Mesenchymal stem cell (in vitro differentiated cells and primary cell): ENCODE measurements around the gene TEAD4.
A peak's percentile ranks its signal among the peaks of the same experiment; 100 is the strongest.

ENCODE experiments used
- DNase-seq: peaks from one replicate; pipeline ENCODE4 v3.0.0-alpha.2; 2013
- H2AFZ ChIP-seq: one replicate; pipeline ENCODE4 v1.6.1; 2013; ENCODE audit warnings: low read depth, mild to moderate bottlenecking, control low read depth, inconsistent platforms, low read length, moderate library complexity
- H2AK5ac ChIP-seq: 2 replicates; pipeline ENCODE4 v1.6.1; 2013; ENCODE audit warnings: low read length, moderate library complexity, mild to moderate bottlenecking, inconsistent platforms; ENCODE audit not compliant: severe bottlenecking
- H2BK120ac ChIP-seq: one replicate; pipeline ENCODE4 v1.6.1; 2013; ENCODE audit warnings: low read depth, mild to moderate bottlenecking, inconsistent platforms, low read length, moderate library complexity
- H2BK12ac ChIP-seq, 2 experiments: one replicate each; pipeline ENCODE4 v1.6.1; 2013; ENCODE audit warnings: inconsistent platforms in 2 of 2, low read length in 2 of 2, mild to moderate bottlenecking in 2 of 2, moderate library complexity in 2 of 2, control low read depth in 1 of 2
- H2BK15ac ChIP-seq: one replicate; pipeline ENCODE4 v1.6.1; 2013; ENCODE audit warnings: mild to moderate bottlenecking, low read depth, inconsistent platforms; ENCODE audit not compliant: poor library complexity, severe bottlenecking
- H2BK5ac ChIP-seq: 2 replicates; pipeline ENCODE4 v1.6.1; 2013; ENCODE audit warnings: low read depth, mild to moderate bottlenecking, low read length, control low read depth, inconsistent platforms; ENCODE audit not compliant: poor library complexity, severe bottlenecking
- H3K14ac ChIP-seq, 2 experiments: one replicate each; pipeline ENCODE4 v1.6.1; 2013; ENCODE audit warnings: inconsistent platforms in 2 of 2, low read length in 2 of 2, control low read depth in 1 of 2, mild to moderate bottlenecking in 1 of 2, moderate library complexity in 1 of 2
- H3K18ac ChIP-seq, 2 experiments: one replicate each; pipeline ENCODE4 v1.6.1; 2013; ENCODE audit warnings: inconsistent platforms in 2 of 2, low read length in 2 of 2, control low read depth in 1 of 2, low read depth in 1 of 2, mild to moderate bottlenecking in 1 of 2
- H3K23ac ChIP-seq, 2 experiments: one replicate each; pipeline ENCODE4 v1.6.1; 2013; ENCODE audit warnings: inconsistent platforms in 2 of 2, low read length in 2 of 2, mild to moderate bottlenecking in 2 of 2, moderate library complexity in 2 of 2, control low read depth in 1 of 2
- H3K27ac ChIP-seq: 2 replicates; pipeline ENCODE4 v1.5.1; 2013; ENCODE audit warnings: mild to moderate bottlenecking, moderate library complexity, low read length, control low read depth, inconsistent platforms; ENCODE audit not compliant: poor library complexity, severe bottlenecking
- H3K27me3 ChIP-seq, 2 experiments: 2 replicates each; pipeline versions ENCODE4 v1.6.1 to v1.7.0; 2013; ENCODE audit warnings: low read length in 2 of 2, mild to moderate bottlenecking in 2 of 2, moderate library complexity in 2 of 2, control low read depth in 1 of 2, inconsistent platforms in 1 of 2; ENCODE audit not compliant: control insufficient read depth in 1 of 2, insufficient read depth in 1 of 2
- H3K36me3 ChIP-seq, 2 experiments: 2 replicates each; pipeline versions ENCODE4 v1.6.1 to v1.7.0; 2013; ENCODE audit warnings: low read length in 2 of 2, control low read depth in 1 of 2, inconsistent platforms in 1 of 2, low read depth in 1 of 2, mild to moderate bottlenecking in 1 of 2; ENCODE audit not compliant: insufficient read depth in 2 of 2, control insufficient read depth in 1 of 2
- H3K4ac ChIP-seq, 2 experiments: one replicate each; pipeline ENCODE4 v1.6.1; 2013; ENCODE audit warnings: inconsistent platforms in 2 of 2, low read length in 2 of 2, mild to moderate bottlenecking in 2 of 2, moderate library complexity in 2 of 2, control low read depth in 1 of 2, low read depth in 1 of 2
- H3K4me1 ChIP-seq: 2 replicates; pipeline ENCODE4 v1.6.1; 2013; ENCODE audit warnings: low read depth, low read length, control low read depth; ENCODE audit not compliant: control insufficient read depth, insufficient read depth
- H3K4me2 ChIP-seq: 2 replicates; pipeline ENCODE4 v1.6.1; 2013; ENCODE audit warnings: low read length, mild to moderate bottlenecking, inconsistent platforms; ENCODE audit not compliant: poor library complexity, severe bottlenecking
- H3K4me3 ChIP-seq, 2 experiments: 2 replicates each; pipeline versions ENCODE4 v1.5.1 to v1.7.0; 2013; ENCODE audit warnings: low read length in 2 of 2, mild to moderate bottlenecking in 2 of 2, control low read depth in 1 of 2, low read depth in 1 of 2; ENCODE audit not compliant: insufficient read depth in 1 of 2
- H3K79me1 ChIP-seq: replicated peaks from 2 replicates; pipeline ENCODE4 v1.6.1; 2013; ENCODE audit warnings: mild to moderate bottlenecking, control low read depth, low read length, inconsistent platforms; ENCODE audit not compliant: poor library complexity, severe bottlenecking
- H3K9ac ChIP-seq: 2 replicates; pipeline ENCODE4 v1.7.0; 2013; ENCODE audit warnings: mild to moderate bottlenecking, low read length, moderate library complexity
- H3K9me3 ChIP-seq: 2 replicates; pipeline ENCODE4 v1.7.0; 2013; ENCODE audit warnings: mild to moderate bottlenecking, low read length; ENCODE audit not compliant: control insufficient read depth
- H4K8ac ChIP-seq: one replicate; pipeline ENCODE4 v1.6.1; 2013; ENCODE audit warnings: inconsistent platforms, mild to moderate bottlenecking, low read length, moderate library complexity
- H4K91ac ChIP-seq: one replicate; pipeline ENCODE4 v1.6.1; 2013; ENCODE audit warnings: mild to moderate bottlenecking, low read length, inconsistent platforms
- WGBS: methylation state at CpG from one replicate; pipeline ENCODE4 v1.1.7; 2013; ENCODE audit warnings: mixed read lengths; 5-methylcytosine and 5-hydroxymethylcytosine counted together

TEAD4 gene

DNA sequence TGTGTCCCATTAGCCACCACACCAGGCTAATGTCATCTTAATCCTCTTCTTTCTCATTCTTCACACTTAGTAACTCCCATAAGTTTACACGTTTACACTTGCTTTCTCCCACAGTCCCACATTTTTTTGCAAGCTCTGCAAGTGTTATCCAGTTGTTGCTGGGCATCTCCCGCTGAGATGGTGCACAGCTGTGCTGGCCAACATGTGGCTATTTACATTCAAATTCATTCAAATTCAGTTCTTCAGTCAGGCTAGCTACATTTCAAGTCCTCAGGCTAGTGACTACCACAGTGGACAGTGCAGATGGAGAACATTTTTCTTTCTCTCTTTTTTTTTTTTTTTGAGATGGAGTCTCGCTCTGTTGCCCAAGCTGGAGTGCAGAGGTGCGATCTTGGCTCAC is 9.8 kb upstream of the TEAD4 start:
- Histone ChIP-seq H3K4ac (no peak overlapping the region), H3K4me2 (no peak overlapping the region), H2BK12ac (no peak overlapping the region), H3K18ac (no peak overlapping the region), H3K9ac (no peak overlapping the region), H4K91ac (no peak overlapping the region), H2AK5ac (no peak overlapping the region), H2AFZ (no peak overlapping the region), H3K27ac (no peak overlapping the region), H3K23ac (no peak overlapping the region), H2BK15ac (no peak overlapping the region), H2BK120ac (no peak overlapping the region), H3K36me3 (no peaks in the 10 kb centered on the region), H4K8ac (no peak overlapping the region), H3K27me3 (no peaks in the 10 kb centered on the region), H3K4me1 (peaks cover 3% of the 10 kb centered on the region), H2BK5ac (no peak overlapping the region), H3K9me3 (no peaks in the 10 kb centered on the region), H3K14ac (no peak overlapping the region), H3K4me3 (no peak overlapping the region), H3K79me1 (no peaks in the 10 kb centered on the region)
- no peak for DNase-seq
- 93% methylated on average over 4 of the region's 4 CpGs for WGBS

GRCh38 chr12:2955888-2956287 is 3.3 kb upstream of the TEAD4 start:
- Histone ChIP-seq H2BK120ac (no peak overlapping the region), H3K27me3 (no peaks in the 10 kb centered on the region), H3K9me3 (no peaks in the 10 kb centered on the region), H3K23ac (no peak overlapping the region), H2AFZ (no peak overlapping the region), H3K9ac (no peak overlapping the region), H2BK5ac (no peak overlapping the region), H3K4me2 (no peak overlapping the region), H3K27ac (no peak overlapping the region), H3K4me1 (peaks cover 17% of the 10 kb centered on the region), H3K4me3 (no peak overlapping the region), H4K91ac (no peak overlapping the region), H2AK5ac (no peak overlapping the region), H2BK15ac (no peak overlapping the region), H3K14ac (no peak overlapping the region), H3K36me3 (no peaks in the 10 kb centered on the region), H3K4ac (no peak overlapping the region), H4K8ac (no peak overlapping the region), H3K18ac (no peak overlapping the region), H2BK12ac (no peak overlapping the region), H3K79me1 (peaks cover 2% of the 10 kb centered on the region)
- DNase-seq, result no peak
- WGBS, result 100% methylated on average over 1 of the region's 1 CpG

DNA sequence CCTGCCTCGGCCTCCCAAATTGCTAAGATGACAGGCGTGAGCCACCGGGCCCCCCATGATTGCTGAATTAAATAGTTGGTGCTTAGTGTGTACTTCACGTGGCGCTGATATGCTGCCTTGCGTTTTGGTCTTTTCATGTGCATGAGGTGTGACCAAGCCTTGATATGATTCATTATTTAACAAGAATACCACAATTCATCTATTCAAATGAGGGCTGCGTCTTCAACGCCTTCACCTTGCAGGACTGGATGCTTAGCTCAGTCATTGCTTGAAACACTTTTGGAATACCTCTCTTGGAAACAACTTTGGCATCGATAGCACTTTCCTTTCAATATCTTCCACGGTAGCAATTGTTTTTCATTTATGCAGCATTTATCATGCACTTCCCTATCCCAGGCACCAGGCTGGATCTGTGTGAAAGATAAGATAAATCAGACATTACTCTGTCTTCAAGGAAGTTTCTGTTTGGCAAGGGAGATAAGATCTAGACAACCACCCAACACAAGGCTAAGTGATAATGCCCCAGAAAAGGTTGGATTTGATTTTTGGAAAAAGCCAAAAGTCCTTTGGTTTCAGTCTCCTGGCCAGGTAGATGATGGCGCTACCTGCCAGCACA is 1.3 kb upstream of the TEAD4 start:
- Histone ChIP-seq H2BK15ac (no peak overlapping the region), H3K4ac (no peak overlapping the region), H3K4me2 (peak overlapping the region; percentile 88), H2BK120ac (no peak overlapping the region), H2AK5ac (no peak overlapping the region), H3K36me3 (no peaks in the 10 kb centered on the region), H4K8ac (peak overlapping the region; percentile 87), H3K23ac (no peak overlapping the region), H3K4me3 (peak overlapping the region; percentile 76 to 93), H3K18ac (peak overlapping the region in 1 of 2 experiments; percentile 16), H3K27me3 (no peaks in the 10 kb centered on the region), H3K4me1 (peaks cover 22% of the 10 kb centered on the region), H2AFZ (peak overlapping the region; percentile 57), H3K9ac (peak overlapping the region; percentile 83), H2BK5ac (no peak overlapping the region), H3K79me1 (peaks cover 4% of the 10 kb centered on the region), H3K27ac (peak overlapping the region; percentile 84), H3K9me3 (no peaks in the 10 kb centered on the region), H4K91ac (no peak overlapping the region), H2BK12ac (peak overlapping the region in 1 of 2 experiments; percentile 40), H3K14ac (peak overlapping the region in 1 of 2 experiments; percentile 78)
- 75% methylated on average over 10 of the region's 11 CpGs for WGBS
- no peak for DNase-seq

DNA sequence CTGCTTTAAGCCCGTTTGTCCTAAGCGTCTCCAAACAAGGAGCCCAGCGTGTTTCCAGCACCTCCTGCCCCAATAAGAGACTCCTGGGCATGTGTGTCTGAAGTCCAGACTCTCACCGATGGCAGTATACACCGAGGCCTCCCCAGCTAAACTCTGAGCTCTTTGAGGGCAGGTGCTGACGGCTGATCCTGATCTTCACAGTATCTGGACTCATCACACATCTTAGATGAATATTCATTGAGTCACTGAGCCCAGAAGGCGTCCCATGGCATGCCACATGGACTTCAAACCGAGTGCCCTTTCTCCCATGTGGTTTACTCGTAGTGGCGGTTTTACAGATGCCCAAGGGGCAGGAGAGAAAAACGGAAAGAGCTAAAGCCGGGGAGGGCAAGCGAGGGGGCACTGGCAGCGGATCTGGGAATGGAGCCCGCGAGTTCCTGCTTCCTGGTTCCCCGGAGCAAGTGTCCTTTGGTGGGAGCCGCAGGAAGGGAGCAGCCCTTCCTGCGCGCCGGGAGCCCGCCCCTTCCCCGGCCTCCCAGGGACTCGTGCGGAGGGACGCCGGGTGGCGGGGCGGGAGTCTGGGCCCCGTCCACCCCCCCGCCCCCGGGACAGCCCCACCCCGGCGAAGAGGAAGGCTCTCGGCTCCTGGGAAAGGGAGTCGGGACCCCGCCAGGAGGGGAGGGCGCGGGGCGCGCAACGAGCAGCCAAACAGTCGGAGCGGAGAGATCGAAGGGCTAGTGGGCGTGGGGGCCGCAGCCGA is 585 bp upstream of the TEAD4 start:
- peak overlapping the region in 1 of 2 experiments; percentile 9 for H3K4ac ChIP-seq
- peak overlapping the region in 1 of 2 experiments; percentile 78 for H3K14ac ChIP-seq
- H3K9me3 ChIP-seq, result no peaks in the 10 kb centered on the region
- peak overlapping the region; percentile 97 for H2BK15ac ChIP-seq
- H4K91ac ChIP-seq, result peak overlapping the region; percentile 68
- peak overlapping the region; percentile 89 for H2BK120ac ChIP-seq
- H4K8ac ChIP-seq, result peak overlapping the region; percentile 95
- peak; percentile 79 for DNase-seq
- no peak overlapping the region for H2AK5ac ChIP-seq
- H3K4me2 ChIP-seq, result peak overlapping the region; percentile 88
- H3K4me1 ChIP-seq, result peaks cover 24% of the 10 kb centered on the region
- peak overlapping the region; percentile 86 for H3K27ac ChIP-seq
- H3K79me1 ChIP-seq, result peaks cover 4% of the 10 kb centered on the region
- peak overlapping the region; percentile 86 for H2AFZ ChIP-seq
- peak overlapping the region in 1 of 2 experiments; percentile 2 for H3K23ac ChIP-seq
- no peak overlapping the region for H2BK5ac ChIP-seq
- H3K9ac ChIP-seq, result peak overlapping the region; percentile 83
- no peaks in the 10 kb centered on the region for H3K36me3 ChIP-seq
- peak overlapping the region in 1 of 2 experiments; percentile 40 for H2BK12ac ChIP-seq
- peak overlapping the region; percentile 71 to 85 for H3K18ac ChIP-seq
- WGBS, result 1% methylated on average over 37 of the region's 48 CpGs
- no peaks in the 10 kb centered on the region for H3K27me3 ChIP-seq
- peak overlapping the region; percentile 76 to 93 for H3K4me3 ChIP-seq
